RWPE1 (cell line): ENCODE data around the gene TSHZ2.

ENCODE experiments used
- CTCF ChIA-PET: fragments of 350-600 bp; sonication (Branson Sonifier 250); formaldehyde crosslinking; extraction: SDS; loops from one replicate; lab custom pipeline; 2021; lab: Yijun Ruan, JAX
- POLR2A ChIA-PET: fragments of 400-600 bp; formaldehyde crosslinking; extraction: SDS; loops from one replicate; lab custom pipeline; 2020; ENCODE audit warnings: antibody characterized with exemption; ENCODE audit not compliant: low non-redundant PET; lab: Yijun Ruan, JAX
- DNase-seq: peaks from one replicate; pipeline ENCODE4 v3.0.0; 2012; ENCODE audit warnings: low spot score
- H3K27ac ChIP-seq: fragments of 450-650 bp; 2 replicates; pipeline ENCODE4 v1.5.1; 2017
- TF ChIP-seq, protein P1 (sequence below): fragments of 450-650 bp; conservative IDR thresholded peaks from 2 replicates; pipeline ENCODE4 v1.5.1; 2017; ENCODE audit warnings: low read depth, mild to moderate bottlenecking

TSHZ2 gene

GRCh38 chr20:53444401-53445149 is 472.4 kb downstream of the TSHZ2 start:
- TF ChIP-seq, protein P1, sequence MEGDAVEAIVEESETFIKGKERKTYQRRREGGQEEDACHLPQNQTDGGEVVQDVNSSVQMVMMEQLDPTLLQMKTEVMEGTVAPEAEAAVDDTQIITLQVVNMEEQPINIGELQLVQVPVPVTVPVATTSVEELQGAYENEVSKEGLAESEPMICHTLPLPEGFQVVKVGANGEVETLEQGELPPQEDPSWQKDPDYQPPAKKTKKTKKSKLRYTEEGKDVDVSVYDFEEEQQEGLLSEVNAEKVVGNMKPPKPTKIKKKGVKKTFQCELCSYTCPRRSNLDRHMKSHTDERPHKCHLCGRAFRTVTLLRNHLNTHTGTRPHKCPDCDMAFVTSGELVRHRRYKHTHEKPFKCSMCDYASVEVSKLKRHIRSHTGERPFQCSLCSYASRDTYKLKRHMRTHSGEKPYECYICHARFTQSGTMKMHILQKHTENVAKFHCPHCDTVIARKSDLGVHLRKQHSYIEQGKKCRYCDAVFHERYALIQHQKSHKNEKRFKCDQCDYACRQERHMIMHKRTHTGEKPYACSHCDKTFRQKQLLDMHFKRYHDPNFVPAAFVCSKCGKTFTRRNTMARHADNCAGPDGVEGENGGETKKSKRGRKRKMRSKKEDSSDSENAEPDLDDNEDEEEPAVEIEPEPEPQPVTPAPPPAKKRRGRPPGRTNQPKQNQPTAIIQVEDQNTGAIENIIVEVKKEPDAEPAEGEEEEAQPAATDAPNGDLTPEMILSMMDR = no peak
- POLR2A ChIA-PET = no interaction called here
- CTCF ChIA-PET = interaction anchor here (0.7 kb wide), 1 partner anchor 460 kb away, joined by 3 read pairs; no protein-coding TSS in a partner anchor
- no peak for DNase-seq
- no peak overlapping the region for H3K27ac ChIP-seq

DNA sequence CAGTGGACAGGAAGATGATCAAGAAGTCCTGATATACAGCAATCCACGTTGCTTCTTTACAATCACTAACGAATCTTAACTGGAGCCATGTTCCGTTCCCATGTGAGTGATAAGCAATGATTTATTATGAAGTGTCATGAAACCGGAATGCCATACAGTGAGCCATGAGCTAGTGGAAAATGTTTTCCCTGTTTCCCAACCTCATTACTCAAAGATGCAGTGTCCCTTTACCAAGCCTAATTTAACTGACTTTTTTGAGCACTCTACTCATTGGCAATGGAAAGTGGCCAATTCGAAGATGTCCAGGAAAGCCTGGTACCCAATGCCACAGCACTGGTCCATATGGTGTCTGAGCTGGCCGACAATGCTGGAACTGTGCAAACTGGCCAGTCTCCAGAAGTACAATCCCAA is 473.2 kb downstream of the TSHZ2 start:
- DNase-seq = no peak
- ChIA-PET POLR2A (no interaction called here), CTCF (no interaction called here)
- H3K27ac ChIP-seq = no peak overlapping the region
- TF ChIP-seq, protein P1 = no peak

- no peak for DNase-seq
- ChIA-PET CTCF (interaction anchor here (0.5 kb wide), 1 partner anchor 26 kb away, joined by 3 read pairs; no protein-coding TSS in a partner anchor), POLR2A (no interaction called here)
- TF ChIP-seq, protein P1 = no peak
- H3K27ac ChIP-seq = no peak overlapping the region
Observed at GRCh38 chr20:53445932-53446331, 473.8 kb downstream of the TSHZ2 start.

- POLR2A ChIA-PET = no interaction called here
- no peak overlapping the region for H3K27ac ChIP-seq
- no peak for DNase-seq
- TF ChIP-seq, protein P1 = no peak
- CTCF ChIA-PET = no interaction called here
Observed at GRCh38 chr20:53447316-53447715, 475.2 kb downstream of the TSHZ2 start.

GRCh38 chr20:53448426-53448825 is 476.3 kb downstream of the TSHZ2 start:
- ChIA-PET POLR2A (no interaction called here), CTCF (no interaction called here)
- no peak overlapping the region for H3K27ac ChIP-seq
- DNase-seq = no peak
- TF ChIP-seq, protein P1 = no peak

DNA sequence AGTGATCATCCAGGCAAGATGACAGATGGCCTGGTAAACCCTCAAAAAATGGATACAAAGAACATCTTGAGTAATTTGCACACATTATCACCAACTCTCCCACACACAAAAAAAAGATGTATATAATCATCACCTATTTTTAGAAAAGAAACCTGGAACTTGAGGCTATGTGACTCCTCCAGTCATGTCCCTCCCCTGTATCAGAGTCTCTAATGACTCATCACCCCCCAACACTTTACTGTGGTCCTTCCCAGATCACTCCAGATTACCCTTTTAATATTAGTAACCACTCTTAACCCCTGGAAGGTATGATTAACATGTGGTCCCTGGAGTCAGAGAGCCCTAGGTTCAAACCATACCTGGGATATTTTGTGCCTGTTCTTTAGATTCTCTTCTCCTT is 476.7 kb downstream of the TSHZ2 start:
- CTCF ChIA-PET = no interaction called here
- TF ChIP-seq, protein P1 = no peak
- no peak for DNase-seq
- POLR2A ChIA-PET = no interaction called here
- H3K27ac ChIP-seq = no peak overlapping the region
